CD14-positive monocyte (primary cell): ENCODE data around the gene SOD3. TPM values are rescaled to one million over a fixed set of nuclear protein-coding genes. Genes with fewer than 3 reads are reported as not detected.

Experiments
- DNase-seq, 3 donors: peaks; one replicate each; pipeline ENCODE4 v3.0.0-alpha.2; 2011 to 2022
- H2AFZ ChIP-seq: 2 replicates; pipeline ENCODE4 v1.6.0; 2012; ENCODE audit warnings: mild to moderate bottlenecking, low read depth, low read length, inconsistent platforms; ENCODE audit not compliant: insufficient read depth, poor library complexity, severe bottlenecking
- H3K27ac ChIP-seq, 2 donors: 1 replicate in 1 of 2; 2 replicates in 1 of 2; pipeline ENCODE4 v1.5.1; 2012 to 2013; ENCODE audit warnings: low read length in 2 of 2, control low read depth in 1 of 2, inconsistent platforms in 1 of 2, low read depth in 1 of 2, mild to moderate bottlenecking in 1 of 2
- H3K27me3 ChIP-seq, 2 donors: one replicate each; pipeline versions ENCODE4 v1.6.0 to v1.6.1; 2011 to 2013; ENCODE audit warnings: low read length in 2 of 2; ENCODE audit not compliant: control insufficient read depth in 2 of 2, insufficient read depth in 2 of 2
- H3K36me3 ChIP-seq, 2 donors: replicated peaks in 1 of 2; 1 replicate in 1 of 2; 2 replicates in 1 of 2; pipeline versions ENCODE4 v1.5.1 to v1.6.1; 2012 to 2013; ENCODE audit warnings: low read length in 2 of 2, control low read depth in 1 of 2, inconsistent platforms in 1 of 2, mild to moderate bottlenecking in 1 of 2; ENCODE audit not compliant: insufficient read depth in 2 of 2, control insufficient read depth in 1 of 2
- H3K4me1 ChIP-seq, 2 donors: 1 replicate in 1 of 2; 2 replicates in 1 of 2; pipeline versions ENCODE4 v1.5.1 to v1.6.1; 2012 to 2013; ENCODE audit warnings: low read length in 2 of 2, control low read depth in 1 of 2, inconsistent platforms in 1 of 2, mild to moderate bottlenecking in 1 of 2, moderate library complexity in 1 of 2; ENCODE audit not compliant: insufficient read depth in 2 of 2, control insufficient read depth in 1 of 2
- H3K4me2 ChIP-seq: replicated peaks from 2 replicates; pipeline ENCODE3; 2012; ENCODE audit warnings: low read length, moderate library complexity, mild to moderate bottlenecking; ENCODE audit not compliant: poor library complexity, severe bottlenecking; ENCODE audit errors: extremely low read depth
- H3K4me3 ChIP-seq, 3 experiments: fragments of 200-600 bp in 1 of 3; sonication (generic) in 1 of 3; replicated peaks in 1 of 3; 1 replicate in 2 of 3; 2 replicates in 1 of 3; pipeline ENCODE4 v1.5.1; 2011 to 2013; ENCODE audit warnings: low read length in 3 of 3, mild to moderate bottlenecking in 3 of 3, control low read depth in 2 of 3, low read depth in 2 of 3, inconsistent platforms in 1 of 3, moderate library complexity in 1 of 3
- H3K79me2 ChIP-seq: 2 replicates; pipeline ENCODE4 v1.6.0; 2012; ENCODE audit warnings: mild to moderate bottlenecking, control low read depth, inconsistent platforms, low read length, moderate library complexity; ENCODE audit not compliant: insufficient read depth
- H3K9ac ChIP-seq: 2 replicates; pipeline ENCODE4 v1.6.0; 2017; ENCODE audit warnings: low read length, mild to moderate bottlenecking; ENCODE audit not compliant: insufficient read depth, poor library complexity, severe bottlenecking
- H3K9me3 ChIP-seq, 2 donors: replicated peaks in 1 of 2; 1 replicate in 1 of 2; 2 replicates in 1 of 2; pipeline versions ENCODE4 v1.5.1 to v1.6.1; 2012 to 2013; ENCODE audit warnings: low read length in 2 of 2, control low read depth in 1 of 2; ENCODE audit not compliant: control insufficient read depth in 1 of 2, insufficient read depth in 1 of 2
- H4K20me1 ChIP-seq: 2 replicates; pipeline ENCODE4 v1.6.0; 2012; ENCODE audit warnings: mild to moderate bottlenecking, low read length, control low read depth, moderate library complexity; ENCODE audit not compliant: insufficient read depth
- H3K27ac Mint-ChIP-seq, 7 donors: one replicate each; pipeline ENCODE4 v1.8.0; 2020; ENCODE audit warnings: mild to moderate bottlenecking in 7 of 7, mixed read lengths in 7 of 7, moderate library complexity in 6 of 7, inconsistent platforms in 2 of 7
- H3K27me3 Mint-ChIP-seq, 3 donors: one replicate each; pipeline ENCODE4 v1.8.0; 2021 to 2022; ENCODE audit warnings: low read depth in 3 of 3, mild to moderate bottlenecking in 3 of 3, mixed read lengths in 3 of 3, moderate library complexity in 3 of 3, inconsistent platforms in 1 of 3
- H3K36me3 Mint-ChIP-seq, 2 donors: one replicate each; pipeline ENCODE4 v1.8.0; 2020; ENCODE audit warnings: mixed read lengths in 2 of 2, inconsistent platforms in 1 of 2, mild to moderate bottlenecking in 1 of 2
- H3K4me1 Mint-ChIP-seq: one replicate; pipeline ENCODE4 v1.8.0; 2020; ENCODE audit warnings: mild to moderate bottlenecking, mixed read lengths
- H3K4me3 Mint-ChIP-seq, 2 donors: one replicate each; pipeline ENCODE4 v1.8.0; 2020; ENCODE audit warnings: mild to moderate bottlenecking in 2 of 2, mixed read lengths in 2 of 2, moderate library complexity in 1 of 2
- H3K9me3 Mint-ChIP-seq, 7 donors: one replicate each; pipeline ENCODE4 v1.8.0; 2020 to 2022; ENCODE audit warnings: mixed read lengths in 7 of 7, mild to moderate bottlenecking in 6 of 7, moderate library complexity in 6 of 7, inconsistent platforms in 2 of 7
- WGBS: methylation state at CpG from one replicate; pipeline ENCODE4 v1.1.5; 2013; ENCODE audit warnings: missing lambda C conversion rate; ENCODE audit not compliant: insufficient coverage; 5-methylcytosine and 5-hydroxymethylcytosine counted together
- intact Hi-C, 2 donors: fragments of 100-400 bp; cut with micrococcal nuclease; formaldehyde crosslinking; loops; one replicate each; pipeline versions ENCODE4 v1.15.0 to v1.15.1; 2023
- polyA plus RNA-seq, 3 donors: library from polyadenylated mRNA; depleted of rRNA in 1 of 3; unstranded in 2 of 3; stranded (reverse) in 1 of 3; fragments of 300-500 nt in 2 of 3; fragments of >200 nt in 1 of 3; fragmentation: Illumina TruSeq in 2 of 3; gene quantifications; 1 replicate in 2 of 3; 2 replicates in 1 of 3; pipeline ENCODE4 v1.2.3, GENCODE V29; 2012 to 2021
- small RNA-seq: library from RNA; depleted of rRNA; stranded (forward); fragments of <200 nt; gene quantifications from one replicate; pipeline ENCODE3, GENCODE V24; 2012; ENCODE audit warnings: low read depth; ENCODE audit not compliant: insufficient read length
- TF ChIP-seq, protein P1 (sequence below): fragments of 200-600 bp; IDR thresholded peaks from one replicate; pipeline ENCODE4 v1.8.0; 2022; ENCODE audit warnings: antibody characterized with exemption, mild to moderate bottlenecking

The SOD3 gene
- polyA plus RNA-seq, 3 donors: not detected

DNA sequence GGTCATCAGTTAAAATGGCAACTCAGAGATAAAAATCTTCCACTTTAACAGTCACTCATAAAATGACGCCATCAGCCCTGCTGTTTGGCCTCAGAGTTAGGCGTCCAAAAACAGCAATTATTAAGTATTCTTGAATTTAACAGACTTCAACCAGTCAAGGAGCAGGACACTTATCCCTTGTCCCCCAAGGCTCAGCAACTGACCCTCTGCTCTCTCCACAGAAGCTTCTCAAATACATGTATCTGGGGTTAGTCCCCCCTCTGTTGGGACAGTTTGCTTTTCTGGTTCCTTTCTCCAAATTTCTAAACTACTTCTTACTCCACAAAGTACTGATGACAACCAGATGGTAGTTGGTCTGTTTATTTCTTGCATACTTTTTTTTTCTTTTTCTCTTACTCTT lies 54.4 kb downstream of the SOD3 start:
- intact Hi-C loops: no loop called here

More for the DNA sequence above, 54.4 kb downstream of the SOD3 start:
- no peaks in the 10 kb centered on the region for H3K9me3 ChIP-seq
- Mint-ChIP-seq H3K36me3 (peaks cover 56 to 62% of the 10 kb centered on the region in 2 donors), H3K27ac (no peak overlapping the region), H3K4me3 (no peak overlapping the region), H3K4me1 (peaks cover 17% of the 10 kb centered on the region), H3K9me3 (no peaks in the 10 kb centered on the region), H3K27me3 (peaks cover 0 to 1% (median 0%) of the 10 kb centered on the region in 3 donors)
- peaks cover 8 to 50% of the 10 kb centered on the region in 2 donors for H3K36me3 ChIP-seq
- no peaks in the 10 kb centered on the region for H3K27me3 ChIP-seq
- H2AFZ ChIP-seq: no peak overlapping the region
- H4K20me1 ChIP-seq: peaks cover 3% of the 10 kb centered on the region
- H3K79me2 ChIP-seq: no peaks in the 10 kb centered on the region
- no peak overlapping the region for H3K27ac ChIP-seq
- H3K4me1 ChIP-seq: peaks cover 0 to 5% of the 10 kb centered on the region in 2 donors
- DNase-seq: no peak
- TF ChIP-seq, protein P1, sequence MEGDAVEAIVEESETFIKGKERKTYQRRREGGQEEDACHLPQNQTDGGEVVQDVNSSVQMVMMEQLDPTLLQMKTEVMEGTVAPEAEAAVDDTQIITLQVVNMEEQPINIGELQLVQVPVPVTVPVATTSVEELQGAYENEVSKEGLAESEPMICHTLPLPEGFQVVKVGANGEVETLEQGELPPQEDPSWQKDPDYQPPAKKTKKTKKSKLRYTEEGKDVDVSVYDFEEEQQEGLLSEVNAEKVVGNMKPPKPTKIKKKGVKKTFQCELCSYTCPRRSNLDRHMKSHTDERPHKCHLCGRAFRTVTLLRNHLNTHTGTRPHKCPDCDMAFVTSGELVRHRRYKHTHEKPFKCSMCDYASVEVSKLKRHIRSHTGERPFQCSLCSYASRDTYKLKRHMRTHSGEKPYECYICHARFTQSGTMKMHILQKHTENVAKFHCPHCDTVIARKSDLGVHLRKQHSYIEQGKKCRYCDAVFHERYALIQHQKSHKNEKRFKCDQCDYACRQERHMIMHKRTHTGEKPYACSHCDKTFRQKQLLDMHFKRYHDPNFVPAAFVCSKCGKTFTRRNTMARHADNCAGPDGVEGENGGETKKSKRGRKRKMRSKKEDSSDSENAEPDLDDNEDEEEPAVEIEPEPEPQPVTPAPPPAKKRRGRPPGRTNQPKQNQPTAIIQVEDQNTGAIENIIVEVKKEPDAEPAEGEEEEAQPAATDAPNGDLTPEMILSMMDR: no peak
- WGBS: 100% methylated on average over 2 of the region's 2 CpGs
- no peak overlapping the region for H3K4me2 ChIP-seq
- no peak overlapping the region for H3K9ac ChIP-seq
- H3K4me3 ChIP-seq: no peak overlapping the region

Small RNA genes lying within 50 kb of the gene (small RNA-seq; reads per million reads assigned to genes)
- not detected for gene AC006390.1

Other genes with a start within 250 kb of the SOD3 start
- 10 to 100 TPM; 27.2 to 77.7 (median 37.5) TPM for gene DHX15, start 211.0 kb upstream of the SOD3 start, polyA plus RNA-seq
- 10 to 100 TPM in 2 of 3 donors, 1 to 10 TPM in 1; 5.5 to 15.8 (median 14.9) TPM for gene CCDC149, start 117.5 kb downstream of the SOD3 start, polyA plus RNA-seq
- gene LGI2, start 235.4 kb downstream of the SOD3 start, polyA plus RNA-seq: under 1 TPM in 2 of 3 donors, not detected in 1; 0.30 to 0.33 TPM